Measurements from ENCODE around the gene TEAD2.

GRCh38 chr19:49371184-49371583, 9.0 kb upstream of the TEAD2 start:
- TF ChIP-seq, protein P1, sequence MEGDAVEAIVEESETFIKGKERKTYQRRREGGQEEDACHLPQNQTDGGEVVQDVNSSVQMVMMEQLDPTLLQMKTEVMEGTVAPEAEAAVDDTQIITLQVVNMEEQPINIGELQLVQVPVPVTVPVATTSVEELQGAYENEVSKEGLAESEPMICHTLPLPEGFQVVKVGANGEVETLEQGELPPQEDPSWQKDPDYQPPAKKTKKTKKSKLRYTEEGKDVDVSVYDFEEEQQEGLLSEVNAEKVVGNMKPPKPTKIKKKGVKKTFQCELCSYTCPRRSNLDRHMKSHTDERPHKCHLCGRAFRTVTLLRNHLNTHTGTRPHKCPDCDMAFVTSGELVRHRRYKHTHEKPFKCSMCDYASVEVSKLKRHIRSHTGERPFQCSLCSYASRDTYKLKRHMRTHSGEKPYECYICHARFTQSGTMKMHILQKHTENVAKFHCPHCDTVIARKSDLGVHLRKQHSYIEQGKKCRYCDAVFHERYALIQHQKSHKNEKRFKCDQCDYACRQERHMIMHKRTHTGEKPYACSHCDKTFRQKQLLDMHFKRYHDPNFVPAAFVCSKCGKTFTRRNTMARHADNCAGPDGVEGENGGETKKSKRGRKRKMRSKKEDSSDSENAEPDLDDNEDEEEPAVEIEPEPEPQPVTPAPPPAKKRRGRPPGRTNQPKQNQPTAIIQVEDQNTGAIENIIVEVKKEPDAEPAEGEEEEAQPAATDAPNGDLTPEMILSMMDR (conservative IDR thresholded peaks at IDR 0.05; ENCODE audit: low read length), result no peak
- TF ChIP-seq EZH2phosphoT487 (IDR thresholded peaks at IDR 0.05; ENCODE audit: borderline replicate concordance), result no peak
